PC-9 (cell line): ENCODE data around the gene CPE. TPM values are rescaled to one million over a fixed set of nuclear protein-coding genes. Genes with fewer than 3 reads are reported as not detected.

Experiments used
- BruUV-seq: library from RNA; stranded (reverse); fragments of 400-500 nt; replicated peaks from 2 replicates; lab custom pipeline; 2021; lab: Mats Ljungman, UMichigan
- CTCF ChIA-PET: fragments of 300-600 bp; sonication (Branson Sonifier 250); formaldehyde crosslinking; loops from one replicate; lab custom pipeline; 2022; ENCODE audit warnings: antibody characterized with exemption; lab: Charles Lee
- POLR2A ChIA-PET: fragments of 300-600 bp; sonication (Branson Sonifier 250); formaldehyde crosslinking; loops from one replicate; lab custom pipeline; 2022; ENCODE audit warnings: antibody characterized with exemption; ENCODE audit not compliant: unreplicated experiment; lab: Charles Lee
- DNase-seq, 2 experiments: peaks; one replicate each; pipeline versions ENCODE4 v3.0.0 to v3.0.0-alpha.2; 2015 to 2022; ENCODE audit warnings: mixed read lengths in 1 of 2
- H2AFZ ChIP-seq: fragments of 200-600 bp; sonication (generic); 2 replicates; pipeline ENCODE4 v1.8.1; 2017; ENCODE audit warnings: antibody characterized with exemption
- H3F3A ChIP-seq: fragments of 200-600 bp; sonication (generic); 2 replicates; pipeline ENCODE4 v1.8.1; 2017; ENCODE audit warnings: antibody characterized with exemption, mild to moderate bottlenecking, low read depth; ENCODE audit not compliant: insufficient read depth
- H3K27ac ChIP-seq: fragments of 200-600 bp; sonication (generic); 2 replicates; pipeline ENCODE4 v1.6.1; 2016; ENCODE audit warnings: mixed run types
- H3K27me3 ChIP-seq: fragments of 200-600 bp; sonication (generic); 2 replicates; pipeline ENCODE4 v1.6.1; 2016; ENCODE audit warnings: low read depth, mixed run types; ENCODE audit not compliant: insufficient read depth
- H3K36me3 ChIP-seq: fragments of 200-600 bp; sonication (generic); 2 replicates; pipeline ENCODE4 v1.6.1; 2016; ENCODE audit warnings: low read depth, mixed run types
- H3K4me1 ChIP-seq: fragments of 200-600 bp; sonication (generic); replicated peaks from 2 replicates; pipeline ENCODE4 v1.6.1; 2016; ENCODE audit warnings: mixed run types; ENCODE audit not compliant: insufficient read depth
- H3K4me2 ChIP-seq: fragments of 200-600 bp; sonication (generic); 2 replicates; pipeline ENCODE4 v1.6.1; 2017; ENCODE audit warnings: mixed run types
- H3K4me3 ChIP-seq: fragments of 200-600 bp; sonication (generic); 2 replicates; pipeline ENCODE4 v1.6.1; 2016; ENCODE audit warnings: mixed run types
- H3K79me2 ChIP-seq: fragments of 200-600 bp; sonication (generic); 2 replicates; pipeline ENCODE4 v1.6.1; 2017; ENCODE audit warnings: low read depth, mixed run types
- H3K9me2 ChIP-seq: fragments of 200-600 bp; sonication (generic); 2 replicates; pipeline ENCODE4 v1.8.1; 2017; ENCODE audit warnings: mild to moderate bottlenecking; ENCODE audit not compliant: insufficient read depth
- H3K9me3 ChIP-seq: fragments of 200-600 bp; sonication (generic); 2 replicates; pipeline ENCODE4 v1.8.1; 2016; ENCODE audit warnings: low read depth; ENCODE audit not compliant: insufficient read depth
- H4K20me1 ChIP-seq: fragments of 200-600 bp; sonication (generic); 2 replicates; pipeline ENCODE4 v1.8.1; 2017; ENCODE audit not compliant: insufficient read depth
- EZH2 ChIP-seq: fragments of 200-600 bp; sonication (generic); IDR thresholded peaks from 2 replicates; pipeline ENCODE4 v1.8.0; 2017; ENCODE audit warnings: antibody characterized with exemption, low read depth
- intact Hi-C: fragments of 100-400 bp; cut with micrococcal nuclease; formaldehyde crosslinking; loops from one replicate; pipeline ENCODE4 v1.10.0; 2022; ENCODE audit not compliant: unreplicated experiment
- total RNA-seq: library from RNA; stranded (reverse); gene quantifications from 2 replicates; pipeline ENCODE4 v1.2.3, GENCODE V29; 2021
- TF ChIP-seq, protein P1 (sequence below): fragments of 200-600 bp; sonication (generic); conservative IDR thresholded peaks from 2 replicates; pipeline ENCODE4 v1.6.1; 2017; ENCODE audit warnings: mixed run types, antibody characterized with exemption, mild to moderate bottlenecking, moderate library complexity

The CPE gene
- total RNA-seq, 1 experiment from 2014 or later, result 1.3 TPM

DNA sequence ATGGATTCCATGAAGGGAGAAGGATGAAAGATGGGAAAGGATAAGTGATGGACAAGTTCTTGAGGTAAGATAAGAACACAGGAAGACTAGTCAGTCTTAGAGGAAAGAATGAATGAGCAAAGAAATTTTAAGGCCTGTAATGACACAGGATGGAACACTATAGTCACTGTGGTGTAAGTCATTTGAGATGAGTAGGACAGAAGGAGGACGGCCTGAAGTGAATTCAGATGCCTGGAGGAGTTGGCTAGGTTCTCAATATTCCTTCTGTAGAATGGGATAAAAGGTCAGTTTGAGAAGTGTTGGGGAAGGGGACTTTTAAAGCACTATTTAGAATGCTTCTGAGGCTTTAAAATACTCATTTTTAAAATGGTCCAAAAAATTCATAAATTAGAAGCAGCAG lies 47.4 kb upstream of the CPE start:
- Histone ChIP-seq H3K79me2 (peaks cover 80% of the 10 kb centered on the region), H3F3A (peaks cover 6% of the 10 kb centered on the region), H3K4me3 (peak overlapping the region; percentile 16; the same call in 1 of the 2 replicates), H3K4me2 (peak overlapping the region; percentile 98), H3K27me3 (no peaks in the 10 kb centered on the region), H3K36me3 (peaks cover 19% of the 10 kb centered on the region; the same call in 1 of the 2 replicates), H3K27ac (no peak overlapping the region), H2AFZ (no peak overlapping the region), H3K4me1 (peaks cover 34% of the 10 kb centered on the region), H4K20me1 (peaks cover 47% of the 10 kb centered on the region), H3K9me2 (no peaks in the 10 kb centered on the region), H3K9me3 (no peaks in the 10 kb centered on the region)
- POLR2A ChIA-PET, result interaction anchor here (0.6 kb wide), 1 partner anchor 30 kb away, joined by 3 read pairs; no protein-coding TSS in a partner anchor
- CTCF ChIA-PET, result interaction anchor here (0.6 kb wide), 1 partner anchor 205 kb away, joined by 3 read pairs; no protein-coding TSS in a partner anchor
- intact Hi-C loops, result no loop called here
- no TSS peak for BruUV-seq
- DNase-seq, result no peak
- TF ChIP-seq, protein P1, sequence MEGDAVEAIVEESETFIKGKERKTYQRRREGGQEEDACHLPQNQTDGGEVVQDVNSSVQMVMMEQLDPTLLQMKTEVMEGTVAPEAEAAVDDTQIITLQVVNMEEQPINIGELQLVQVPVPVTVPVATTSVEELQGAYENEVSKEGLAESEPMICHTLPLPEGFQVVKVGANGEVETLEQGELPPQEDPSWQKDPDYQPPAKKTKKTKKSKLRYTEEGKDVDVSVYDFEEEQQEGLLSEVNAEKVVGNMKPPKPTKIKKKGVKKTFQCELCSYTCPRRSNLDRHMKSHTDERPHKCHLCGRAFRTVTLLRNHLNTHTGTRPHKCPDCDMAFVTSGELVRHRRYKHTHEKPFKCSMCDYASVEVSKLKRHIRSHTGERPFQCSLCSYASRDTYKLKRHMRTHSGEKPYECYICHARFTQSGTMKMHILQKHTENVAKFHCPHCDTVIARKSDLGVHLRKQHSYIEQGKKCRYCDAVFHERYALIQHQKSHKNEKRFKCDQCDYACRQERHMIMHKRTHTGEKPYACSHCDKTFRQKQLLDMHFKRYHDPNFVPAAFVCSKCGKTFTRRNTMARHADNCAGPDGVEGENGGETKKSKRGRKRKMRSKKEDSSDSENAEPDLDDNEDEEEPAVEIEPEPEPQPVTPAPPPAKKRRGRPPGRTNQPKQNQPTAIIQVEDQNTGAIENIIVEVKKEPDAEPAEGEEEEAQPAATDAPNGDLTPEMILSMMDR, result no peak
- TF ChIP-seq EZH2, result no peak

DNA sequence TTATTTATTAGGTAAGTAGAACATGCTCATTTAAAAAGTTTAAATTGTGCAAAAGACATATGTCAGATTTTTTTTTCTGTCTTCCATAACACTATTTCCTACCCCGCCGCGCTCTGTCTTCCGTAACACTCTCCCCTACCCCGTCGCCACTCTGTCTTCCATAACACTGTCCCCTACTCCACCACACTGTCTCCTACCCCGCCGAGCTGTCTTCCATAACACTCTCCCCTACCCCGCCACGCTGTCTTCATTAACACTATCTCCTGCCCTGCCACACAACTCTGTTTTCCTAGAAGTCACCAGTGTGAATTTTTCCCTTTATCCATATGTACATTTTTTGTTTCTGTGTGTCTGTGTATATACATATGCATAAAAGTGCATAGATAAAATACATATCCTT lies 47.0 kb upstream of the CPE start:
- H4K20me1 ChIP-seq, result peaks cover 47% of the 10 kb centered on the region
- POLR2A ChIA-PET, result interaction anchor here (0.6 kb wide), 1 partner anchor 30 kb away, joined by 3 read pairs; no protein-coding TSS in a partner anchor

GRCh38 chr4:165332502-165332901 lies 46.3 kb upstream of the CPE start:
- Histone ChIP-seq H3F3A (peaks cover 3% of the 10 kb centered on the region; the same call in 1 of the 2 replicates), H3K4me2 (peak overlapping the region; percentile 98; the same call in 1 of the 2 replicates), H3K27me3 (no peaks in the 10 kb centered on the region), H3K4me3 (0 out of 2 replicates have a peak overlapping the region, but pooled peaks have one; percentile 24), H3K36me3 (peaks cover 19% of the 10 kb centered on the region; the same call in 1 of the 2 replicates), H3K9me3 (no peaks in the 10 kb centered on the region), H3K27ac (no peak overlapping the region), H2AFZ (no peak overlapping the region), H4K20me1 (peaks cover 47% of the 10 kb centered on the region), H3K9me2 (no peaks in the 10 kb centered on the region), H3K4me1 (peaks cover 32% of the 10 kb centered on the region), H3K79me2 (peaks cover 86% of the 10 kb centered on the region)
- no TSS peak for BruUV-seq
- TF ChIP-seq EZH2, result no peak
- TF ChIP-seq, protein P1, result no peak
- intact Hi-C loops, result no loop called here
- CTCF ChIA-PET, result no interaction called here
- POLR2A ChIA-PET, result interaction anchor here (0.8 kb wide), 1 partner anchor 47 kb away, joined by 10 read pairs; no protein-coding TSS in a partner anchor
- no peak for DNase-seq

More for the DNA sequence above, 47.0 kb upstream of the CPE start:
- H3F3A ChIP-seq, result peaks cover 3% of the 10 kb centered on the region; the same call in 1 of the 2 replicates
- no peak for DNase-seq
- peaks cover 32% of the 10 kb centered on the region for H3K4me1 ChIP-seq
- CTCF ChIA-PET, result no interaction called here
- TF ChIP-seq, protein P1, result no peak
- no peak for TF ChIP-seq EZH2
- H3K27ac ChIP-seq, result no peak overlapping the region
- no peaks in the 10 kb centered on the region for H3K9me2 ChIP-seq
- no peaks in the 10 kb centered on the region for H3K27me3 ChIP-seq
- peaks cover 19% of the 10 kb centered on the region; the same call in 1 of the 2 replicates for H3K36me3 ChIP-seq
- intact Hi-C loops, result no loop called here
- H3K9me3 ChIP-seq, result no peaks in the 10 kb centered on the region
- peak overlapping the region; percentile 98; the same call in 1 of the 2 replicates for H3K4me2 ChIP-seq
- H3K4me3 ChIP-seq, result peak overlapping the region; percentile 24; the same call in 1 of the 2 replicates
- peaks cover 81% of the 10 kb centered on the region for H3K79me2 ChIP-seq
- no peak overlapping the region for H2AFZ ChIP-seq
- BruUV-seq, result no TSS peak
